ENCODE data around the gene GARRE1. TPM values are rescaled to one million over a fixed set of nuclear protein-coding genes. Genes with fewer than 3 reads are reported as not detected.
A peak's percentile ranks its signal among the peaks of the same experiment; 100 is the strongest.
"Not testable (repeated sequence)": the region's sequence is repeated elsewhere in the genome, so short reads cannot be mapped to it uniquely, and the experiment has no call there.

The GARRE1 gene
- polyA plus RNA-seq, 1 donor from 2014 or later = 15.9 TPM

DNA sequence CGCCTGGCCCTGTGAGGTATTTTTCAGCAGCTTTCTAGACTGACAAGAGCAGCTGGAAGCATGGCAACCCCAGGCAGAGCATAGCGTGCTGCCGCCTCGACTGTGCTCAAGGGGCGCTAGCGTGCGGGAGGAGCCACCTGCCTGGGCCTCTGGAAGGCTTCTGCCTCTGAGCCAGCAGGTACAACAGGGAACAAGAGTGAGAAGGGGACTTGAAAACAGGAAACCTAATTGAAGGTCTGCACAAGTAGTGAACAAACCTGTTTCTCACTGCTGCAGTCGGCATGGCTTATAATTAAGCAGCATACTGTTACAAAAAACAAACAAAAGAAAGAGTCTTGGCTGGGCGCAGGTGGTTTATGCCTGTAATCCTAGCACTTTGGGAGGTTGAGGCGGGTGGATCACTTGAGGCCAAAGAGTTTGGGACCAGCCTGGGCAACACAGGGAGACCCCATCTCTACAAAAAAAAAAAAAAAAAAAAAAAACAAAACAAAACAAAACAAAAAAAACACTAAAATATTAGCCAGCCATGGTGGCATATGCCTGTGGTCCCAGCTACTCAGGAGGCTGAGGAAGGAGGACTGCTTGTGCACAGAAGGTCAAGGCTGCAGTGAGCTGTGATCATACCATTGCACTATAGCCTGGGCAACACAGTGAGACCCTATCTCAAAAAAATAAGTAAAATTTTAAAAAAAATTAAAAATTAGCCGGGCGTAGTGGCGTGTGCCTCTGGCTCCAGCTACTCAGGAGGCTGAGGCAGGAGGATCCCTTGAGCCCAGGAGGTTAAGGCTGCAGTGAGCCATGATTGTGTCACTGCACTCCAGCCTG lies 12.6 kb upstream of the GARRE1 start:
- Histone ChIP-seq H3K9ac (ENCODE audit: low read length) (no peak overlapping the region), H3K27me3 (ENCODE audit: insufficient read depth, low read depth, low read length) (no peaks in the 10 kb centered on the region), H3K79me2 (replicated peaks; ENCODE audit: insufficient read depth, low read length) (no peaks in the 10 kb centered on the region), H3K27ac (ENCODE audit: low read length) (no peak overlapping the region), H3K9me3 (ENCODE audit: low read length) (no peaks in the 10 kb centered on the region), H4K20me1 (ENCODE audit: insufficient read depth) (no peaks in the 10 kb centered on the region), H3K9me2 (ENCODE audit: insufficient read depth, low read length) (no peaks in the 10 kb centered on the region), H3K36me3 (ENCODE audit: insufficient read depth, low read length) (no peaks in the 10 kb centered on the region), H3K4me3 (ENCODE audit: low read length) (no peak overlapping the region), H3F3A (ENCODE audit: insufficient read depth, low read length, poor library complexity, severe bottlenecking) (no peaks in the 10 kb centered on the region), H3K4me2 (ENCODE audit: low read length) (no peak overlapping the region), H2AFZ (ENCODE audit: low read depth, low read length) (no peak overlapping the region)
- TF ChIP-seq RAD21 (conservative IDR thresholded peaks at IDR 0.05) (peak; percentile 11), EP300 (conservative IDR thresholded peaks at IDR 0.05; ENCODE audit: poor library complexity, severe bottlenecking) (no peak), POLR2AphosphoS5 (IDR thresholded peaks at IDR 0.05) (no peak), SMC3 (conservative IDR thresholded peaks at IDR 0.05; ENCODE audit: poor library complexity) (no peak), EZH2 (IDR thresholded peaks at IDR 0.05; ENCODE audit: borderline replicate concordance, insufficient read depth, low read length, poor library complexity, severe bottlenecking) (no peak), TAF1 (IDR thresholded peaks at IDR 0.05; ENCODE audit: low read depth) (no peak), MXI1 (conservative IDR thresholded peaks at IDR 0.05; ENCODE audit: poor library complexity, severe bottlenecking) (no peak)
- TF ChIP-seq, protein P1, sequence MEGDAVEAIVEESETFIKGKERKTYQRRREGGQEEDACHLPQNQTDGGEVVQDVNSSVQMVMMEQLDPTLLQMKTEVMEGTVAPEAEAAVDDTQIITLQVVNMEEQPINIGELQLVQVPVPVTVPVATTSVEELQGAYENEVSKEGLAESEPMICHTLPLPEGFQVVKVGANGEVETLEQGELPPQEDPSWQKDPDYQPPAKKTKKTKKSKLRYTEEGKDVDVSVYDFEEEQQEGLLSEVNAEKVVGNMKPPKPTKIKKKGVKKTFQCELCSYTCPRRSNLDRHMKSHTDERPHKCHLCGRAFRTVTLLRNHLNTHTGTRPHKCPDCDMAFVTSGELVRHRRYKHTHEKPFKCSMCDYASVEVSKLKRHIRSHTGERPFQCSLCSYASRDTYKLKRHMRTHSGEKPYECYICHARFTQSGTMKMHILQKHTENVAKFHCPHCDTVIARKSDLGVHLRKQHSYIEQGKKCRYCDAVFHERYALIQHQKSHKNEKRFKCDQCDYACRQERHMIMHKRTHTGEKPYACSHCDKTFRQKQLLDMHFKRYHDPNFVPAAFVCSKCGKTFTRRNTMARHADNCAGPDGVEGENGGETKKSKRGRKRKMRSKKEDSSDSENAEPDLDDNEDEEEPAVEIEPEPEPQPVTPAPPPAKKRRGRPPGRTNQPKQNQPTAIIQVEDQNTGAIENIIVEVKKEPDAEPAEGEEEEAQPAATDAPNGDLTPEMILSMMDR (IDR thresholded peaks at IDR 0.05; ENCODE audit: poor library complexity, severe bottlenecking) = peak; percentile 46
- TF ChIP-seq, protein P2, sequence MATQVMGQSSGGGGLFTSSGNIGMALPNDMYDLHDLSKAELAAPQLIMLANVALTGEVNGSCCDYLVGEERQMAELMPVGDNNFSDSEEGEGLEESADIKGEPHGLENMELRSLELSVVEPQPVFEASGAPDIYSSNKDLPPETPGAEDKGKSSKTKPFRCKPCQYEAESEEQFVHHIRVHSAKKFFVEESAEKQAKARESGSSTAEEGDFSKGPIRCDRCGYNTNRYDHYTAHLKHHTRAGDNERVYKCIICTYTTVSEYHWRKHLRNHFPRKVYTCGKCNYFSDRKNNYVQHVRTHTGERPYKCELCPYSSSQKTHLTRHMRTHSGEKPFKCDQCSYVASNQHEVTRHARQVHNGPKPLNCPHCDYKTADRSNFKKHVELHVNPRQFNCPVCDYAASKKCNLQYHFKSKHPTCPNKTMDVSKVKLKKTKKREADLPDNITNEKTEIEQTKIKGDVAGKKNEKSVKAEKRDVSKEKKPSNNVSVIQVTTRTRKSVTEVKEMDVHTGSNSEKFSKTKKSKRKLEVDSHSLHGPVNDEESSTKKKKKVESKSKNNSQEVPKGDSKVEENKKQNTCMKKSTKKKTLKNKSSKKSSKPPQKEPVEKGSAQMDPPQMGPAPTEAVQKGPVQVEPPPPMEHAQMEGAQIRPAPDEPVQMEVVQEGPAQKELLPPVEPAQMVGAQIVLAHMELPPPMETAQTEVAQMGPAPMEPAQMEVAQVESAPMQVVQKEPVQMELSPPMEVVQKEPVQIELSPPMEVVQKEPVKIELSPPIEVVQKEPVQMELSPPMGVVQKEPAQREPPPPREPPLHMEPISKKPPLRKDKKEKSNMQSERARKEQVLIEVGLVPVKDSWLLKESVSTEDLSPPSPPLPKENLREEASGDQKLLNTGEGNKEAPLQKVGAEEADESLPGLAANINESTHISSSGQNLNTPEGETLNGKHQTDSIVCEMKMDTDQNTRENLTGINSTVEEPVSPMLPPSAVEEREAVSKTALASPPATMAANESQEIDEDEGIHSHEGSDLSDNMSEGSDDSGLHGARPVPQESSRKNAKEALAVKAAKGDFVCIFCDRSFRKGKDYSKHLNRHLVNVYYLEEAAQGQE (IDR thresholded peaks at IDR 0.05; ENCODE audit: borderline replicate concordance) = no peak

DNA sequence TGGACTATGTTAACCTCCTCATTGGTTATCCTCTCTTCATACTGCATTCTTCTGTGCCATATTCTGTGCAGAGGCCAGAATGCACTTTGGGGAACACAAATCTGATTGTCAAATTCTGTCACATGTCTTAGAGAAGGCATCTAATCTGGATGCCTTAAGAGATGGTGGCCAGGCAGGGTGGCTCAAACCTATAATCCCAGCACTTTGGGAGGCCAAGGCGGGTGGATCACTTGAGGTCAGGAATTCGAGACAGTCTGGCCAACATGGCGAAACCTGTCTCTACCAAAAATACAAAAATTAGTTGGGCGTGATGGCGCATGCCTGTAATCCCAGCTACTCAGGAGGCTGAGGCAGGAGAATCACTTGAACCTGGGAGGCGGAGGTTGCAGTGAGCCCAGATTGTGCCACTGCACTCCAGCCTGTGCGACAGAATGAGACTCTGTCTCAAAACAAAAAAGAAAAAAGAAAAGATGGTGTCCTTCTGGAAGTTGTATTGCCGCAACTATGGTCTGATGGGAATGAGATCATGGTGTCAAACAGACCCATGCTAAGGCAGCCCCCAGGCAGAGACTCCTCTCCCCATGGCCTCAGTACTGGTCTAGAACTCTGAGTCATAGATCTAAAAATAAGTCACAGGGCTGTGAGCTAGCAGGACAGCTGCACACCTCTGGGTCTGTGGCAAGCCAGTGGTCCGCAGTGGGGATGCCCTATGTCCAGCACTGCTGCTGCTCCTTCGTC lies 11.0 kb upstream of the GARRE1 start:
- H3K27ac ChIP-seq (ENCODE audit: low read length); H3K9me2 ChIP-seq (ENCODE audit: insufficient read depth, low read length); H3K4me3 ChIP-seq (ENCODE audit: low read length); H4K20me1 ChIP-seq (ENCODE audit: insufficient read depth); H3K27me3 ChIP-seq (ENCODE audit: insufficient read depth, low read depth, low read length); H3K36me3 ChIP-seq (ENCODE audit: insufficient read depth, low read length); H3F3A ChIP-seq (ENCODE audit: insufficient read depth, low read length, poor library complexity, severe bottlenecking); H3K9ac ChIP-seq (ENCODE audit: low read length); H2AFZ ChIP-seq (ENCODE audit: low read depth, low read length); H3K9me3 ChIP-seq (ENCODE audit: low read length); H3K4me2 ChIP-seq (ENCODE audit: low read length); H3K79me2 ChIP-seq (replicated peaks; ENCODE audit: insufficient read depth, low read length): not testable (repeated sequence)
